H1 (cell line): ENCODE results near the gene FSD1. TPM values are rescaled to one million over a fixed set of nuclear protein-coding genes. Genes with fewer than 3 reads are reported as not detected.

Experiments used
- GABPA ChIP-seq: IDR thresholded peaks from 2 replicates; pipeline ENCODE4 v1.6.1; 2011; ENCODE audit warnings: mild to moderate bottlenecking, low read length, moderate library complexity, borderline replicate concordance; ENCODE audit not compliant: insufficient read depth
- NANOG ChIP-seq: IDR thresholded peaks from 2 replicates; pipeline ENCODE4 v1.6.1; 2011; ENCODE audit warnings: low read length, low read depth, mild to moderate bottlenecking, inconsistent platforms; ENCODE audit not compliant: insufficient read depth, poor library complexity, severe bottlenecking
- POU5F1 ChIP-seq: IDR thresholded peaks from 2 replicates; pipeline ENCODE4 v1.6.1; 2011; ENCODE audit warnings: low read depth, mild to moderate bottlenecking, low read length, moderate library complexity
- RNF2 ChIP-seq: fragments of 200-900, 300-1000 bp; sonication (generic); IDR thresholded peaks from 2 replicates; pipeline ENCODE4 v1.7.1; 2016; ENCODE audit warnings: borderline replicate concordance, low read depth, mild to moderate bottlenecking, antibody characterized with exemption, low read length; ENCODE audit not compliant: poor library complexity, severe bottlenecking; ENCODE audit errors: missing control alignments
- RXRA ChIP-seq: IDR thresholded peaks from 2 replicates; pipeline ENCODE4 v1.6.1; 2011; ENCODE audit warnings: low read depth, mild to moderate bottlenecking, low read length, moderate library complexity; ENCODE audit not compliant: insufficient read depth
- polyA plus RNA-seq, 7 experiments: library from polyadenylated mRNA; depleted of rRNA in 3 of 7; stranded (reverse) in 5 of 7; unstranded in 2 of 7; fragments of >200 nt in 5 of 7; fragments of 200-250 nt in 2 of 7; gene quantifications; 1 replicate in 5 of 7; 2 replicates in 1 of 7; 4 replicates in 1 of 7; pipeline versions ENCODE4 v1.2.1 to v1.2.3, GENCODE V29; 2011 to 2013; ENCODE audit warnings: missing spikeins in 2 of 7, mixed read lengths in 2 of 7
- total RNA-seq: library from RNA; stranded (reverse); fragmentation: NEBNext Ultra II Directional; extraction: Animal tissue kit (Norgen Biotek cat#: 25700); gene quantifications from 2 replicates; pipeline ENCODE4 v1.2.1, GENCODE V29; 2021

The FSD1 gene
- total and polyA plus RNA-seq, 2 of the 8 experiments (the other 6 are each of a cell fraction or from before 2014, with no cell fraction given), result 58.8 to 181 TPM

- TF ChIP-seq RNF2, result no peak
- no peak for TF ChIP-seq NANOG
- no peak for TF ChIP-seq POU5F1
- no peak for TF ChIP-seq GABPA
- TF ChIP-seq RXRA, result no peak
Measured at GRCh38 chr19:4357921-4358326, 53.5 kb downstream of the FSD1 start (continued).
